H9 (cell line): ENCODE measurements around the gene GNAO1. TPM values are rescaled to one million over a fixed set of nuclear protein-coding genes. Genes with fewer than 3 reads are reported as not detected.

Experiments
- DNase-seq: peaks from one replicate; pipeline ENCODE4 v3.0.0-alpha.2; 2017
- H2AFZ ChIP-seq: one replicate; pipeline ENCODE4 v1.6.1; 2013; ENCODE audit warnings: mild to moderate bottlenecking, low read length, control low read depth, moderate library complexity
- H2AK5ac ChIP-seq: 2 replicates; pipeline ENCODE4 v1.6.1; 2013; ENCODE audit warnings: low read length, control low read depth, mixed read lengths; ENCODE audit not compliant: insufficient read length
- H2BK120ac ChIP-seq: one replicate; pipeline ENCODE4 v1.6.1; 2013; ENCODE audit warnings: low read depth, mild to moderate bottlenecking, low read length, control low read depth, inconsistent platforms; ENCODE audit not compliant: poor library complexity, severe bottlenecking
- H2BK12ac ChIP-seq: 2 replicates; pipeline ENCODE4 v1.6.1; 2013; ENCODE audit warnings: low read length, control low read depth, mixed read lengths, low read depth; ENCODE audit not compliant: insufficient read length
- H2BK15ac ChIP-seq: 2 replicates; pipeline ENCODE4 v1.6.1; 2013; ENCODE audit warnings: low read depth, low read length, control low read depth
- H2BK20ac ChIP-seq: one replicate; pipeline ENCODE4 v1.6.1; 2013; ENCODE audit warnings: low read depth, mild to moderate bottlenecking, low read length, control low read depth, inconsistent platforms; ENCODE audit not compliant: poor library complexity, severe bottlenecking
- H2BK5ac ChIP-seq: 2 replicates; pipeline ENCODE4 v1.6.1; 2013; ENCODE audit warnings: low read length, control low read depth, mixed read lengths; ENCODE audit not compliant: insufficient read length
- H3K14ac ChIP-seq: 2 replicates; pipeline ENCODE4 v1.6.1; 2013; ENCODE audit warnings: low read length, control low read depth; ENCODE audit not compliant: insufficient read depth
- H3K18ac ChIP-seq: 2 replicates; pipeline ENCODE4 v1.6.1; 2013; ENCODE audit warnings: low read depth, mild to moderate bottlenecking, mixed read lengths, low read length, control low read depth; ENCODE audit not compliant: insufficient read length
- H3K23ac ChIP-seq: 2 replicates; pipeline ENCODE4 v1.6.1; 2013; ENCODE audit warnings: low read length, control low read depth, mixed read lengths, low read depth; ENCODE audit not compliant: insufficient read length
- H3K23me2 ChIP-seq: 2 replicates; pipeline ENCODE4 v1.6.1; 2013; ENCODE audit warnings: low read depth, mild to moderate bottlenecking, mixed read lengths, low read length, control low read depth; ENCODE audit not compliant: insufficient read length, poor library complexity, severe bottlenecking
- H3K27ac ChIP-seq: 2 replicates; pipeline ENCODE4 v1.5.1; 2013; ENCODE audit warnings: low read length, control low read depth, mixed read lengths, low read depth; ENCODE audit not compliant: insufficient read length
- H3K27me3 ChIP-seq: 2 replicates; pipeline ENCODE4 v1.6.1; 2013; ENCODE audit warnings: low read length, control low read depth, inconsistent platforms; ENCODE audit not compliant: insufficient read depth
- H3K4ac ChIP-seq: 2 replicates; pipeline ENCODE4 v1.6.1; 2013; ENCODE audit warnings: low read depth, mild to moderate bottlenecking, control low read depth, inconsistent platforms, low read length, moderate library complexity
- H3K4me1 ChIP-seq: 2 replicates; pipeline ENCODE4 v1.6.1; 2013; ENCODE audit warnings: low read length, control low read depth, inconsistent platforms; ENCODE audit not compliant: insufficient read depth
- H3K4me2 ChIP-seq: 2 replicates; pipeline ENCODE4 v1.6.1; 2013; ENCODE audit warnings: low read length, control low read depth, mixed read lengths; ENCODE audit not compliant: insufficient read length, insufficient read depth
- H3K56ac ChIP-seq: 2 replicates; pipeline ENCODE4 v1.6.1; 2013; ENCODE audit warnings: low read depth, mild to moderate bottlenecking, mixed read lengths, low read length, control low read depth; ENCODE audit not compliant: insufficient read length
- H3K79me1 ChIP-seq: 2 replicates; pipeline ENCODE4 v1.6.1; 2013; ENCODE audit warnings: low read depth, mild to moderate bottlenecking, moderate library complexity, low read length, control low read depth, inconsistent platforms; ENCODE audit not compliant: insufficient read depth, poor library complexity, severe bottlenecking
- H3K79me2 ChIP-seq: 2 replicates; pipeline ENCODE4 v1.6.1; 2013; ENCODE audit warnings: low read length, control low read depth, inconsistent platforms; ENCODE audit not compliant: insufficient read depth
- H3K9ac ChIP-seq: 2 replicates; pipeline ENCODE4 v1.6.1; 2013; ENCODE audit warnings: low read length, control low read depth, mixed read lengths; ENCODE audit not compliant: insufficient read length; ENCODE audit errors: extremely low read depth
- H3K9me3 ChIP-seq: one replicate; pipeline ENCODE4 v1.6.1; 2013; ENCODE audit warnings: low read depth, low read length, inconsistent platforms; ENCODE audit not compliant: control insufficient read depth
- H3T11ph ChIP-seq: one replicate; pipeline ENCODE4 v1.6.1; 2013; ENCODE audit warnings: mild to moderate bottlenecking, low read length, control low read depth, inconsistent platforms
- H4K20me1 ChIP-seq: one replicate; pipeline ENCODE4 v1.6.1; 2013; ENCODE audit not compliant: control insufficient read depth, insufficient read length, insufficient read depth
- H4K5ac ChIP-seq: 2 replicates; pipeline ENCODE4 v1.6.1; 2013; ENCODE audit warnings: low read depth, mild to moderate bottlenecking, mixed read lengths, low read length, control low read depth; ENCODE audit not compliant: insufficient read length
- H4K8ac ChIP-seq: replicated peaks from 2 replicates; pipeline ENCODE4 v1.6.1; 2013; ENCODE audit warnings: low read length, control low read depth, mixed read lengths, low read depth; ENCODE audit not compliant: insufficient read length
- H4K91ac ChIP-seq: 2 replicates; pipeline ENCODE4 v1.6.1; 2013; ENCODE audit warnings: low read depth, mild to moderate bottlenecking, moderate library complexity, mixed read lengths, low read length, control low read depth; ENCODE audit not compliant: insufficient read length
- H3K27ac Mint-ChIP-seq, 3 experiments: 2 replicates in 2 of 3; 3 replicates in 1 of 3; pipeline ENCODE4 v1.8.0; 2020 to 2021; ENCODE audit warnings: mixed read lengths in 3 of 3, mild to moderate bottlenecking in 1 of 3, moderate library complexity in 1 of 3
- H3K27me3 Mint-ChIP-seq: 2 replicates; pipeline ENCODE4 v1.8.0; 2021; ENCODE audit warnings: low read depth, mild to moderate bottlenecking, moderate library complexity, mixed read lengths
- H3K36me3 Mint-ChIP-seq, 3 experiments: 2 replicates in 2 of 3; 3 replicates in 1 of 3; pipeline ENCODE4 v1.8.0; 2020 to 2021; ENCODE audit warnings: low read depth in 3 of 3, mixed read lengths in 3 of 3; ENCODE audit not compliant: insufficient read depth in 1 of 3
- H3K4me1 Mint-ChIP-seq, 2 experiments: 2 replicates each; pipeline ENCODE4 v1.8.0; 2020; ENCODE audit warnings: mixed read lengths in 2 of 2
- H3K4me3 Mint-ChIP-seq, 2 experiments: 2 replicates in 1 of 2; 3 replicates in 1 of 2; pipeline ENCODE4 v1.8.0; 2020 to 2021; ENCODE audit warnings: mild to moderate bottlenecking in 2 of 2, mixed read lengths in 2 of 2, moderate library complexity in 1 of 2
- H3K9me3 Mint-ChIP-seq, 2 experiments: 2 replicates in 1 of 2; 3 replicates in 1 of 2; pipeline ENCODE4 v1.8.0; 2020; ENCODE audit warnings: mild to moderate bottlenecking in 2 of 2, mixed read lengths in 2 of 2, moderate library complexity in 1 of 2
- WGBS: extraction: QIAGEN DNeasy Blood & Tissue Kit; methylation state at CpG from one replicate; pipeline ENCODE4 v1.1.7; 2013; ENCODE audit warnings: missing lambda C conversion rate, low lambda C conversion rate, mixed read lengths; ENCODE audit not compliant: insufficient read length; ENCODE audit errors: extremely low coverage; 5-methylcytosine and 5-hydroxymethylcytosine counted together
- total RNA-seq: library from RNA; stranded (reverse); gene quantifications from 2 replicates; pipeline ENCODE4 v1.2.1, GENCODE V29; 2021
- TF ChIP-seq, protein P1 (sequence below): fragments of 200-600 bp; sonication (generic); conservative IDR thresholded peaks from 3 replicates; pipeline ENCODE4 v1.8.0; 2021; ENCODE audit warnings: antibody characterized with exemption, mild to moderate bottlenecking

The GNAO1 gene
- total RNA-seq, 1 experiment from 2014 or later = 16.9 TPM

DNA sequence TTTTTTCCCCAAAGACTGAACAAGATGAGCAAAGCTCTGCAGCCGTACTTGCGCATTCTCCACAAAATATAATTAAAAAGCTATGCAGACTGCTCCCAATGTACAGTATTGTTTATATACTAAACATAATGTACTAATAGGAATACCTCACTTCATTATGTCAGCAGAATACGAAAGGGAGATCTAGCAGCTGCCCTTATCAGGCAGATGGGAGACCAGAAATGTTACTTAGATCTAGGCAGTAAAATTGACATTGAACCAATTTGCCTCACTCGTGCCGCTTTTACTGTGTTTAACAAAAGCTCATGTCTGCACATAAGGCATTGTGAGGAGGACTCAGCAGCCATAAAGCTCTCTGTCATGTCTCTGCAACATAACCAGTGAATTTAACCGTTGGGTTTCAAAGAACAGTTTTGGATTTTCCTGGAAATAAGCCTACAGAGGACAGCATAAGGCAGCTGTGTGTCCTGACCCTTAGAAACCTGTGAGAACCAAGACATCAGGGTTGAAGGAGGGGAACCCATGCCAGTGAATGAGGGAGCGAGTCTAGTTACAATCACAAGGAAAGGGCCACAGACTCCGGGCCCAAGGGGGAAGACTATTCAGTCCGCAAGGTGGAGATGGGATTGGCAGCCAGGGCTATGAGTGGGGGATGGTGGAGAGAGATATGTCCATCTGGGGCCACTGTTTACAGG, 71.4 kb downstream of the GNAO1 start:
- no peaks in the 10 kb centered on the region for H3K79me2 ChIP-seq
- H3T11ph ChIP-seq = no peak overlapping the region
- H3K23me2 ChIP-seq = no peaks in the 10 kb centered on the region
- no peak overlapping the region for H3K27ac ChIP-seq
- H4K20me1 ChIP-seq = no peaks in the 10 kb centered on the region
- no peak overlapping the region for H3K9ac ChIP-seq
- no peaks in the 10 kb centered on the region for H3K9me3 ChIP-seq
- no peaks in the 10 kb centered on the region for H3K27me3 Mint-ChIP-seq
- H2BK20ac ChIP-seq = no peak overlapping the region
- H3K4me2 ChIP-seq = no peak overlapping the region
- H2AFZ ChIP-seq = no peak overlapping the region
- TF ChIP-seq, protein P1, sequence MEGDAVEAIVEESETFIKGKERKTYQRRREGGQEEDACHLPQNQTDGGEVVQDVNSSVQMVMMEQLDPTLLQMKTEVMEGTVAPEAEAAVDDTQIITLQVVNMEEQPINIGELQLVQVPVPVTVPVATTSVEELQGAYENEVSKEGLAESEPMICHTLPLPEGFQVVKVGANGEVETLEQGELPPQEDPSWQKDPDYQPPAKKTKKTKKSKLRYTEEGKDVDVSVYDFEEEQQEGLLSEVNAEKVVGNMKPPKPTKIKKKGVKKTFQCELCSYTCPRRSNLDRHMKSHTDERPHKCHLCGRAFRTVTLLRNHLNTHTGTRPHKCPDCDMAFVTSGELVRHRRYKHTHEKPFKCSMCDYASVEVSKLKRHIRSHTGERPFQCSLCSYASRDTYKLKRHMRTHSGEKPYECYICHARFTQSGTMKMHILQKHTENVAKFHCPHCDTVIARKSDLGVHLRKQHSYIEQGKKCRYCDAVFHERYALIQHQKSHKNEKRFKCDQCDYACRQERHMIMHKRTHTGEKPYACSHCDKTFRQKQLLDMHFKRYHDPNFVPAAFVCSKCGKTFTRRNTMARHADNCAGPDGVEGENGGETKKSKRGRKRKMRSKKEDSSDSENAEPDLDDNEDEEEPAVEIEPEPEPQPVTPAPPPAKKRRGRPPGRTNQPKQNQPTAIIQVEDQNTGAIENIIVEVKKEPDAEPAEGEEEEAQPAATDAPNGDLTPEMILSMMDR = no peak
- H4K91ac ChIP-seq = no peak overlapping the region
- peaks cover 13% of the 10 kb centered on the region in 2 experiments for H3K4me1 Mint-ChIP-seq
- no peak for DNase-seq
- no peak overlapping the region for H3K27ac Mint-ChIP-seq
- H3K4me3 Mint-ChIP-seq = no peak overlapping the region; a peak in 1 of 5 replicates
- H4K8ac ChIP-seq = no peak overlapping the region
- no CpG with 5 or more reads among the region's 9 CpGs for WGBS
- no peak overlapping the region for H2AK5ac ChIP-seq
- no peak overlapping the region for H2BK15ac ChIP-seq
- H2BK12ac ChIP-seq = no peak overlapping the region
- H3K79me1 ChIP-seq = no peaks in the 10 kb centered on the region
- H3K14ac ChIP-seq = no peak overlapping the region
- H3K56ac ChIP-seq = no peak overlapping the region
- H3K27me3 ChIP-seq = no peaks in the 10 kb centered on the region
- no peak overlapping the region for H3K4ac ChIP-seq
- peaks cover 4% of the 10 kb centered on the region; the same call in 1 of the 2 replicates for H3K4me1 ChIP-seq
- no peak overlapping the region for H2BK5ac ChIP-seq
- no peaks in the 10 kb centered on the region for H3K9me3 Mint-ChIP-seq
- H4K5ac ChIP-seq = no peak overlapping the region
- H3K23ac ChIP-seq = no peak overlapping the region
- H3K18ac ChIP-seq = no peak overlapping the region
- no peaks in the 10 kb centered on the region for H3K36me3 Mint-ChIP-seq
- H2BK120ac ChIP-seq = no peak overlapping the region
